Stimulated activated CD4-positive, alpha-beta T cell treated with anti-CD3 and anti-CD28 coated beads, TNF-alpha, amount 100 ng/mL, for 4 hours (primary cell): ENCODE measurements around the gene ELMOD1.

Experiments
- DNase-seq, 3 experiments: peaks; one replicate each; pipeline ENCODE4 v3.0.0-alpha.2; 2020; ENCODE audit warnings: low read depth in 3 of 3

Gene ELMOD1

DNA sequence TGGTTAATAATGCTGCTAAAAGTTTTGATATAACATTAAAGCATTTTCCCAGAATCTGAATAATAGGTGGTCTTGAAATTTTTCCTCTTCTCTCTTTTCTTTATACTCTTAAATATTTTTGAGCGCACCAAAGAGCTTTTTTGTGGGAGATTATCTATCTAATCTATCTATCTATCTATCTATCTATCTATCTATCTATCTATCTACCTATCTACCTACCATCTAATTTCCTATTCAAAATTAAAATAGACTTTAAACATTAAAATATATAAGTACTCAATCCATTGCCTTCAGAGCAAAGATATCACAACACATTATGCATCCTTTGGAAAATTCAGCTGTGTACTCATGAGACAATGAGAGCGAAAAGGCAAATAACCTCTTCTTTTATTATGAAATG is 55.8 kb downstream of the ELMOD1 start:
- no peak for DNase-seq

GRCh38 chr11:107648242-107648641 is 57.3 kb downstream of the ELMOD1 start:
- no peak for DNase-seq

GRCh38 chr11:107651672-107652071 is 60.7 kb downstream of the ELMOD1 start:
- no peak for DNase-seq

DNA sequence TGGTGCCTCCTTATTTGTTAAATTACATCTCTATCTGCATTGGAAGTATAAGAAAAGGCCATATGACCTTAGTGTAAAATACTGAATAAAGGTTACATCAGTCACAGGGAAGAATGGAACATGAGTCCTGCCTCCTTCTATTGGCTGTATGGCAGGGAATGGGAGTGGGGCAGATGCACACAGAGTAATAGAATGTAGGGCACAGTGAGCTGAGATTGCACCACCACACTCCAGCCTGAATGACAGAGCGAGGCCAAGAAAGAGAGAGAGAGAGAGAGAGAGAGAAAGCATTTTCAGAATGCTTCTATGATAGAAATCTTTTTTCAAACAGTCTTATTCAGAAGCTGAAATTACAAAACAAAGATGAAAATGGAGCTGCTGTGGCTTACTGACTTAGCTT is 62.1 kb downstream of the ELMOD1 start:
- no peak for DNase-seq

DNA sequence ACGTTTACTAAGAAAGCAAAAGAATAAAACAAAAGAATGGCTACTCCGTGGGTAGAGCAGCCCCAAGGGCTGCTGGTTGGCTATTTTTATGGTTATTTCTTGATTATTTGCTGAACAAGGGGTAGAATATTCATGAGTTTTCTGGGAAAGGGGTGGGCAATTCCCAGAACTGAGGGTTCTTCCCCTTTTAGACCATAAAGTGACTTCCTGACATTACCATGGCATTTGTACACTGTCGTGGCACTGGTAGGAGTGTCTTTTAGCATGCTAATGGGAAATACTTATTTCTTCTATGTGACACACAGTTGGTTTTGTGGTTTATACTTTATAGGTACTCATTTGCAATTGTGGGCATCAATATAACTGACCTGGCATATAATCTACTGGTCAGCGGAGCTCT is 64.7 kb downstream of the ELMOD1 start:
- DNase-seq: no peak

GRCh38 chr11:107659310-107659709 is 68.4 kb downstream of the ELMOD1 start:
- DNase-seq: no peak

DNA sequence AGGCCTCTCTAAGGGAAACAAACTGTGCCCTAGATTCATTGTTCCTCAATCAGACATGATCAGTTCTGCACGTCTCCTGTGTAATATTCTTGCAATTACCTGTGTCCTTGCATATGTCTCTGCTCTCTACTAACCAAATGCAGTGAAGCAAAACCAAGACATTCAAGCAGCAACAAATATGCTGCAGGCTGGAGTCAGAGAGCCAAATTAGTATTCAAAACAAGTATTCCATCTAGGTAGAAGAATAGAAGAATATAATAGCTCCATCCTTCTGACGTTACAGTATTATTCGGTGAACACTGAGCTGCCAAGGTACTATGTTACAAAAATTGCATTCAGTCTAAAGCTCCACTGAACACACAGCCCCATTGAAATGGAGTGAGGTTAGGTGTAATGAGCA is 69.1 kb downstream of the ELMOD1 start:
- no peak for DNase-seq

- DNase-seq: no peak
Observed at GRCh38 chr11:107661656-107662055, 70.7 kb downstream of the ELMOD1 start.

GRCh38 chr11:107665018-107665417 is 74.1 kb downstream of the ELMOD1 start:
- no peak for DNase-seq

DNA sequence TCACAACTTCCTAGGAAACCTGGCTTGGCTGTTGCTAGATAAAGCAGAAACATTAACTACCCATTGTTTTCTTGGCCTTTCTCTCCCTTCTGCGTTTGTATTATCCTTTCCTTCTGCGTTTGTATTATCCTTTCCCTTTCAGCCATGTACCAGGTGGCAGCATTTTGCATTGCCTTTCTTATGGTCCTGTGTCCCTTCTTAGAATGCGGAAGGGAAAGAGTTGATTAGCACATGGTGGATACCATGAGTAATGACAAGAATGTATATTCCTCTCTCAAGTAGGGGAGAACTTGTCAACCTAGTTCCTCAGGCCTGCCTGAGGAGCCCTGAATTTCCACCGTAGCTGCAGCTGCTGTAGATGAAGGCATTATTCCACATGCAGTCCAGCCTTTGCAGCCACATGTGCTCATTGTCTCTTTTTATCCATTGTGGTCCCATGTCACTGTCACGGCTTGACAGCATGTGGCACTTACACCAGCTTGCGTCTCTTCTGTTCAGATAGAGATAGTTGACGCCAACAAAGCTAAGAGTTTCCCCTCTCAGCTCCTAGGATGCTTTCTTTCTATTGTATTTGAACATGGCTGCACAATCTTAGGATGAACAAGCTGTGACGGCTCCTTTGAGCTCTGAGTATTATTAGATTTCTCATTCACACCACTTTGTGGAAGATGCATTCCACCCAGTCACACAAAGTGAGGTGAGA is 76.1 kb downstream of the ELMOD1 start:
- no peak for DNase-seq

- no peak for DNase-seq
Observed at GRCh38 chr11:107669191-107669740, 78.3 kb downstream of the ELMOD1 start.

- DNase-seq: no peak
Observed at GRCh38 chr11:107669893-107670601, 79.1 kb downstream of the ELMOD1 start.

DNA sequence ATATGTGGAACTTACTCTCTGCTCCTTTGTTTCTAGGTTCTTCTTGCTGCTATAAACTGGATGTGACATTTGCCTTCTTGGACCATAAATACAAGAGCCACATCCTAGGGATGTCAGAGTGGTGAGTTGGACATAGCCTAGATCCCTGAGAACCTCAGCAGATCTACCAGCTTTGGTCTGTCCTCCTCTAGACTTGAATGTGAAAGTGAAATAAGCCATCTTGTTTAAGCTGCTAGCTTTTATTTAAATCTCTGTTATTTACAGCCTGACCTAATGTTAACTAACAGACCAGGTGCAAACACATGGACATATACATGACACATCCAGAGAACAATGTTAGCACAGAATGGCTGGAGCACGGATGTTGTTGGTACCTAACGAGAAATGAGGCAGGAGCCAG is 85.0 kb downstream of the ELMOD1 start:
- DNase-seq: no peak

DNA sequence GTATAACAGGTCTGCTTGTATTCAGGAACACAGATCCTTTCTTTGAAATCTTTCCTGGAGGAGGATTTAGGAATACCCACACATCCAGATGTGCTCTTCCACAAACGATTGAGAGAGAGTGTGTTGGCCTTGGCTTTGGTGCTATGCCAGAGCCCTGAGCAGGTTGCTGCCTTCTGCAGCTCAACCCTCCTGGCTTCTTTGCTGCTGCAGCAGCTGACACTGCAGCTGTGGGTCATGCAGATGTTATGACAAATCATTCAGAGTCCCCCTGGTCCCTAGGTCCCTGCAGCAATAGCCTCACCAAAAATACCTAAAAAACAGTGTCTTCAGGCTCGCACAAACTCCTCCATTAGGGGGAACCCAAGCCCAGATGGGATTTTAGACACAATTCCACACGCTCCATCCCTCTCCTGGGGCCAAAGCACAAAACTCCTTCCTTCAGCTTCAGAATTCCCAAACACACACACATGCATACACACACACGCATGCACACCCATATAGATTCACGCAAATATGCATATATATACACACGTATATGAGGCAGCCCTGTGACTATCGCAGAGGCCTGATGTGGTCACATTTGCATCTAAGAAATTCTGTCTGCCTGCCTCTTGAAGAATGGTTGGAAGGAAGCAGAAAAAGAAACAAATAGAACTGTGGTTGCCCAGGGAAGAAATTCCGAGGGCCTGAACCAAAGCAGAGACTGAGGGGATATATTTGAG is 85.5 kb downstream of the ELMOD1 start:
- no peak for DNase-seq

- no peak for DNase-seq
Observed at GRCh38 chr11:107677924-107678631, 87.1 kb downstream of the ELMOD1 start.

DNA sequence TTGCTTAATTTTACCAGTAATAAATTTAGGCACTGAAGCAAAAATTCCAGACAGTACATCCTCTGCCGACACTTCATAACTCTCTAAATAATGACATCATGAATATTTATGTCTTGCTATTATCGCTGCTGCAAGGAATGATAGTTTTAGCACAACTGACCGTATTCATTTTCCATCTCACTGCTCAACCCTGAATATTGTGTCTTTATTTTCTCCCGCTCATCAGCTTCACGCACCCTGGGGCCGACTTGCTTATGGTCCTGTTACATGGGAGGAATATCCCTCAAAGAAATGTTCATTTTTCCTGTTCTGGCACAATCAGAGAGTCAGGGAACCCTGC is 87.7 kb downstream of the ELMOD1 start:
- DNase-seq: no peak

- DNase-seq: no peak
Observed at GRCh38 chr11:107679255-107680024, 88.5 kb downstream of the ELMOD1 start.

DNA sequence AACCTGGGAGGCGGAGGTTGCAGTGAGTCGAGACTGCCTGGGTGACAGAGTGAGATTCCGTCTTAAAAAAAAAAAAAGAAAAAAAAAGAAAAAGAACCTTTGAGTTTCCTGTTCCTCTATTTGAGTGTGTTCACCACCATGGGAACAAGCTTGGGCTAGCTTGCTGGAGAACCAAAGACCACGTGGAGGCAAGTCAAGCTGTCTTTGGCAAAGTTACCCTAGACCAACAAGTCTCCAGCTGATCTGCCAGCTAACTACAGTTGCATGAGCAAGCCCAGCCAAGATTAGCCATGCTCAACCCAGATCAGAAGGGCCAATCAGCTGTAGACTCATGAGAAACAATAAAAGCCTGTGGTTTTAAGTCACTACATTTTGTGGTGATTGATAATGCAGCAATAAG is 91.2 kb downstream of the ELMOD1 start:
- DNase-seq: no peak

DNA sequence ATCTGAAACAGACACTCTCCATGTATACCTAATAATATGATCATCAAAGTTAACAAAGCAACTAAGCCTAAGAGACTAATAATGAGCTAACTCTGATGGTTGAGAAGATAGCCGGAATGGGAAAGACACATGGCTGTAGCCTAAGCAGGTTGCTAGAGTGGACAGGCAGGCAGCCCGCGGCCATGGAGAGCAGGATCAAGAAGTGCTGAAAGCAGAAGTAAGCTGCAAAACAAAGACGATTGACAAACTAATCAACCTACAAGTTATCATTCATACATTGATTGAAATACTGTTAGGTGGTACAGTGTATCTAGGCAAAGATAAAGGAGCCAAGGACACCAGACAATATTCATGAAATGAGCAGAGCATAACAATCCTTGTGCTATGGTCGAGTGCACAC is 91.6 kb downstream of the ELMOD1 start:
- DNase-seq: no peak

DNA sequence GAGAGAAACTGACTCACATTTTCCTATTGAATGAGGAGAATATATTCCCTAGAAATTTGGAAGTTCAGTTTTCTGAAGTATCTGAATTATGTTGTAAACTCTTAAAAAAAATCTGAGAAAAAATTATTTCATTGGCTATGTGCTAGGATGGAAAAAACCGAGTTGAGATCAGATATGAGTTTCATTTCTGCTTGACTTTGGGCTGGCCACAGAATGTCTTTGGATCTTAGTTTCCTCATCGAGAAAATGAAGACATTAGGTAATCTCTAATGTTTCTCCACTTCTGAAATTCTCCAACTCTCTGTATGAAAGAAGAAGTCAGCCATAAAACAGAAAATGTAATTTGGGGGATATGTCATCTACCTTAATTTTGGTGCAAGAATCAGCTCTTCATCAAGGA is 92.1 kb downstream of the ELMOD1 start:
- DNase-seq: no peak

GRCh38 chr11:107683807-107684206 is 92.9 kb downstream of the ELMOD1 start:
- no peak for DNase-seq
